H1 (cell line): ENCODE measurements around the gene GLS. TPM values are rescaled to one million over a fixed set of nuclear protein-coding genes. Genes with fewer than 3 reads are reported as not detected.

Source experiments
- CTCF ChIA-PET: fragments of 300-600 bp; sonication (Branson Sonifier 250); formaldehyde crosslinking; loops from one replicate; lab custom pipeline; 2021; ENCODE audit not compliant: partially characterized antibody; lab: Charles Lee
- POLR2A ChIA-PET: fragments of 300-600 bp; sonication (Branson Sonifier 250); formaldehyde crosslinking; loops from one replicate; lab custom pipeline; 2021; ENCODE audit warnings: inconsistent platforms; ENCODE audit not compliant: partially characterized antibody; lab: Charles Lee
- DNase-seq, 2 experiments: peaks; one replicate each; pipeline versions ENCODE4 v3.0.0 to v3.0.0-alpha.2; 2010 to 2022; ENCODE audit warnings: low spot score in 2 of 2, low read depth in 1 of 2, mixed read lengths in 1 of 2
- FAIRE-seq: peaks from 2 replicates; lab custom pipeline; 2011; peaks lifted over from hg19 to GRCh38; lab: Jason Lieb, UNC
- H2AFZ ChIP-seq: 2 replicates; pipeline ENCODE4 v1.8.1; 2012; ENCODE audit warnings: low read length, inconsistent platforms
- H2AK5ac ChIP-seq: 2 replicates; pipeline ENCODE4 v1.6.1; 2013; ENCODE audit warnings: low read depth, low read length
- H2BK120ac ChIP-seq: replicated peaks from 2 replicates; pipeline ENCODE3; 2013; ENCODE audit warnings: low read depth, low read length, inconsistent platforms
- H2BK12ac ChIP-seq: 2 replicates; pipeline ENCODE4 v1.6.1; 2013; ENCODE audit warnings: low read depth, low read length
- H2BK15ac ChIP-seq: 2 replicates; pipeline ENCODE4 v1.6.1; 2013; ENCODE audit warnings: low read length
- H2BK20ac ChIP-seq: 2 replicates; pipeline ENCODE4 v1.6.1; 2013; ENCODE audit warnings: low read length
- H2BK5ac ChIP-seq: 2 replicates; pipeline ENCODE4 v1.6.1; 2013; ENCODE audit warnings: low read depth, low read length
- H3K14ac ChIP-seq: 2 replicates; pipeline ENCODE4 v1.6.1; 2013; ENCODE audit warnings: inconsistent platforms; ENCODE audit not compliant: insufficient read length
- H3K18ac ChIP-seq: 2 replicates; pipeline ENCODE4 v1.6.1; 2013; ENCODE audit warnings: low read length; ENCODE audit errors: extremely low read depth
- H3K23ac ChIP-seq: 2 replicates; pipeline ENCODE4 v1.6.1; 2013; ENCODE audit warnings: inconsistent platforms; ENCODE audit not compliant: insufficient read length
- H3K23me2 ChIP-seq: 2 replicates; pipeline ENCODE4 v1.6.1; 2013; ENCODE audit warnings: low read depth, low read length
- H3K27ac ChIP-seq: 2 replicates; pipeline ENCODE4 v1.6.1; 2011; ENCODE audit warnings: low read depth, low read length, inconsistent platforms
- H3K27me3 ChIP-seq, 4 experiments: replicated peaks in 1 of 4; 1 replicate in 1 of 4; 2 replicates in 3 of 4; pipeline versions ENCODE4 v1.6.1 to v1.8.1; 2011 to 2013; ENCODE audit warnings: low read length in 3 of 4, mild to moderate bottlenecking in 3 of 4, inconsistent platforms in 2 of 4, mixed read lengths in 2 of 4, moderate library complexity in 1 of 4; ENCODE audit not compliant: control insufficient read depth in 3 of 4, insufficient read depth in 3 of 4; ENCODE audit errors: extremely low read depth in 1 of 4
- H3K36me3 ChIP-seq, 4 experiments: 2 replicates each; pipeline versions ENCODE4 v1.6.1 to v1.8.1; 2011 to 2013; ENCODE audit warnings: mild to moderate bottlenecking in 4 of 4, low read length in 3 of 4, moderate library complexity in 2 of 4, control low read depth in 1 of 4, inconsistent platforms in 1 of 4; ENCODE audit not compliant: insufficient read depth in 4 of 4, control insufficient read depth in 2 of 4
- H3K4ac ChIP-seq: replicated peaks from 2 replicates; pipeline ENCODE3; 2013; ENCODE audit warnings: low read length, low read depth, mixed read lengths, inconsistent platforms; ENCODE audit not compliant: insufficient read length
- H3K4me1 ChIP-seq, 4 experiments: replicated peaks in 1 of 4; 1 replicate in 1 of 4; 2 replicates in 3 of 4; pipeline versions ENCODE4 v1.6.1 to v1.8.1; 2011 to 2013; ENCODE audit warnings: low read length in 3 of 4, inconsistent platforms in 2 of 4, mixed read lengths in 1 of 4; ENCODE audit not compliant: insufficient read depth in 4 of 4, control insufficient read depth in 3 of 4
- H3K4me2 ChIP-seq, 2 experiments: 2 replicates each; pipeline versions ENCODE4 v1.6.1 to v1.8.1; 2011 to 2013; ENCODE audit warnings: low read depth in 2 of 2, low read length in 2 of 2, control low read depth in 1 of 2, inconsistent platforms in 1 of 2, mild to moderate bottlenecking in 1 of 2; ENCODE audit not compliant: insufficient read depth in 1 of 2
- H3K4me3 ChIP-seq, 4 experiments: fragments of 200-600, 300-600 bp in 1 of 4; sonication (generic), shearing (Covaris generic), sonication (Bioruptor Twin) in 1 of 4; 2 replicates each; pipeline versions ENCODE4 v1.5.1 to v1.8.1; 2011 to 2016; ENCODE audit warnings: low read length in 4 of 4, low read depth in 3 of 4, control low read depth in 2 of 4, inconsistent platforms in 2 of 4, mild to moderate bottlenecking in 2 of 4, mixed read lengths in 1 of 4, moderate library complexity in 1 of 4; ENCODE audit not compliant: insufficient read depth in 2 of 4; ENCODE audit errors: extremely low read depth in 1 of 4
- H3K56ac ChIP-seq: replicated peaks from 2 replicates; pipeline ENCODE3; 2013; ENCODE audit warnings: low read depth, mild to moderate bottlenecking, mixed read lengths, low read length, inconsistent platforms; ENCODE audit not compliant: insufficient read length
- H3K79me1 ChIP-seq: 2 replicates; pipeline ENCODE4 v1.6.1; 2013; ENCODE audit warnings: low read depth, low read length, control low read depth
- H3K79me2 ChIP-seq, 2 experiments: 2 replicates each; pipeline versions ENCODE4 v1.6.1 to v1.8.1; 2012 to 2013; ENCODE audit warnings: low read length in 2 of 2, mild to moderate bottlenecking in 2 of 2, inconsistent platforms in 1 of 2; ENCODE audit not compliant: insufficient read depth in 2 of 2, control insufficient read depth in 1 of 2
- H3K9ac ChIP-seq, 4 experiments: replicated peaks in 1 of 4; 1 replicate in 1 of 4; 2 replicates in 3 of 4; pipeline versions ENCODE4 v1.6.1 to v1.8.1; 2011 to 2013; ENCODE audit warnings: low read depth in 3 of 4, low read length in 3 of 4, control low read depth in 2 of 4, mild to moderate bottlenecking in 2 of 4, moderate library complexity in 2 of 4, inconsistent platforms in 1 of 4; ENCODE audit errors: extremely low read depth in 1 of 4
- H3K9me3 ChIP-seq, 2 experiments: 2 replicates each; pipeline versions ENCODE4 v1.6.1 to v1.8.1; 2012 to 2013; ENCODE audit warnings: mild to moderate bottlenecking in 2 of 2, moderate library complexity in 2 of 2, control low read depth in 1 of 2, inconsistent platforms in 1 of 2, low read depth in 1 of 2, low read length in 1 of 2, mixed read lengths in 1 of 2; ENCODE audit not compliant: insufficient read depth in 2 of 2
- H4K20me1 ChIP-seq, 2 experiments: replicated peaks in 1 of 2; 2 replicates each; pipeline versions ENCODE3 to v1.8.1; 2011 to 2013; ENCODE audit warnings: inconsistent platforms in 2 of 2, low read length in 2 of 2, mild to moderate bottlenecking in 1 of 2; ENCODE audit not compliant: insufficient read depth in 2 of 2, control insufficient read depth in 1 of 2
- H4K5ac ChIP-seq: 2 replicates; pipeline ENCODE4 v1.6.1; 2013; ENCODE audit warnings: low read length, low read depth, mixed read lengths, inconsistent platforms; ENCODE audit not compliant: insufficient read length
- H4K8ac ChIP-seq: 2 replicates; pipeline ENCODE4 v1.8.0; 2013; ENCODE audit warnings: mild to moderate bottlenecking, moderate library complexity, low read length, inconsistent platforms; ENCODE audit not compliant: insufficient read depth; ENCODE audit errors: extremely low read depth
- H4K91ac ChIP-seq: replicated peaks from 2 replicates; pipeline ENCODE3; 2013; ENCODE audit warnings: low read length, mixed read lengths, inconsistent platforms; ENCODE audit not compliant: insufficient read length
- CHD1 ChIP-seq: IDR thresholded peaks from 2 replicates; pipeline ENCODE4 v1.6.1; 2012; ENCODE audit warnings: low read depth, low read length, improper control_type of control experiment
- CREB1 ChIP-seq: IDR thresholded peaks from 2 replicates; pipeline ENCODE4 v1.6.1; 2012; ENCODE audit warnings: inconsistent platforms
- CTBP2 ChIP-seq: IDR thresholded peaks from 2 replicates; pipeline ENCODE4 v1.7.0; 2011; ENCODE audit warnings: borderline replicate concordance, mild to moderate bottlenecking, moderate library complexity, mixed read lengths, low read length; ENCODE audit not compliant: insufficient read depth, insufficient read length
- CTCF ChIP-seq, 3 experiments: IDR thresholded peaks; 1 replicate in 2 of 3; 2 replicates in 1 of 3; pipeline versions ENCODE4 v1.5.1 to v1.6.1; 2011; ENCODE audit warnings: low read length in 3 of 3, mild to moderate bottlenecking in 3 of 3, inconsistent platforms in 2 of 3, low read depth in 1 of 3, moderate library complexity in 1 of 3; ENCODE audit not compliant: insufficient read depth in 1 of 3; ENCODE audit errors: control extremely low read depth in 1 of 3
- KDM4A ChIP-seq: IDR thresholded peaks from one replicate; pipeline ENCODE4 v1.7.1; 2012; ENCODE audit warnings: low read depth, mild to moderate bottlenecking, moderate library complexity, low read length, inconsistent platforms; ENCODE audit not compliant: severe bottlenecking
- RFX5 ChIP-seq: IDR thresholded peaks from 2 replicates; pipeline ENCODE4 v1.6.1; 2011; ENCODE audit warnings: low read depth, low read length, improper control_type of control experiment, borderline replicate concordance
- RNF2 ChIP-seq: fragments of 200-900, 300-1000 bp; sonication (generic); IDR thresholded peaks from 2 replicates; pipeline ENCODE4 v1.7.1; 2016; ENCODE audit warnings: borderline replicate concordance, low read depth, mild to moderate bottlenecking, antibody characterized with exemption, low read length; ENCODE audit not compliant: poor library complexity, severe bottlenecking; ENCODE audit errors: missing control alignments
- RXRA ChIP-seq: IDR thresholded peaks from 2 replicates; pipeline ENCODE4 v1.6.1; 2011; ENCODE audit warnings: low read depth, mild to moderate bottlenecking, low read length, moderate library complexity; ENCODE audit not compliant: insufficient read depth
- SUZ12 ChIP-seq: fragments of 200-600 bp; sonication (generic); IDR thresholded peaks from 2 replicates; pipeline ENCODE4 v1.6.1; 2012; ENCODE audit warnings: mild to moderate bottlenecking, inconsistent platforms, low read length, moderate library complexity, mixed read lengths
- TCF12 ChIP-seq: IDR thresholded peaks from 2 replicates; pipeline ENCODE4 v1.6.1; 2011; ENCODE audit warnings: low read depth, mild to moderate bottlenecking, low read length
- YY1 ChIP-seq: IDR thresholded peaks from 2 replicates; pipeline ENCODE4 v1.6.1; 2011; ENCODE audit warnings: low read depth, mild to moderate bottlenecking, low read length
- WGBS, 2 experiments: shearing (Covaris generic) in 1 of 2; methylation state at CpG; one replicate each; pipeline versions ENCODE4 v1.1.6 to v1.1.7; 2013 to 2015; ENCODE audit warnings: low lambda C conversion rate in 2 of 2, mixed read lengths in 2 of 2, inconsistent platforms in 1 of 2, low coverage in 1 of 2, missing lambda C conversion rate in 1 of 2; ENCODE audit not compliant: insufficient replicate concordance in 2 of 2, insufficient coverage in 1 of 2, insufficient read length in 1 of 2; ENCODE audit errors: extremely low coverage in 1 of 2, missing lambda C conversion rate in 1 of 2; 5-methylcytosine and 5-hydroxymethylcytosine counted together
- polyA plus RNA-seq, 7 experiments: library from polyadenylated mRNA; depleted of rRNA in 3 of 7; stranded (reverse) in 5 of 7; unstranded in 2 of 7; fragments of >200 nt in 5 of 7; fragments of 200-250 nt in 2 of 7; gene quantifications; 1 replicate in 5 of 7; 2 replicates in 1 of 7; 4 replicates in 1 of 7; pipeline versions ENCODE4 v1.2.1 to v1.2.3, GENCODE V29; 2011 to 2013; ENCODE audit warnings: missing spikeins in 2 of 7, mixed read lengths in 2 of 7
- total RNA-seq: library from RNA; stranded (reverse); fragmentation: NEBNext Ultra II Directional; extraction: Animal tissue kit (Norgen Biotek cat#: 25700); gene quantifications from 2 replicates; pipeline ENCODE4 v1.2.1, GENCODE V29; 2021

Gene GLS
- total and polyA plus RNA-seq, 2 of the 8 experiments (the other 6 are each of a cell fraction or from before 2014, with no cell fraction given), result 15.7 to 89.8 TPM

GRCh38 chr2:190867832-190868231 lies 12.8 kb upstream of the GLS start:
- Histone ChIP-seq H3K4me2 (no peak overlapping the region), H2AK5ac (no peak overlapping the region), H2BK20ac (no peak overlapping the region), H4K5ac (no peak overlapping the region), H3K9ac (no peak overlapping the region), H4K8ac (no peak overlapping the region), H2AFZ (no peak overlapping the region), H3K36me3 (peaks cover 0 to 4% (median 0%) of the 10 kb centered on the region in 4 experiments; a peak in 1 of 8 replicates), H3K79me2 (no peaks in the 10 kb centered on the region), H3K27me3 (no peaks in the 10 kb centered on the region), H2BK15ac (no peak overlapping the region), H4K91ac (no peak overlapping the region), H3K4me1 (peaks cover 0 to 2% (median 0%) of the 10 kb centered on the region in 4 experiments; a peak in 2 of 7 replicates), H3K56ac (no peak overlapping the region), H3K4ac (peak overlapping the region; percentile 70), H3K4me3 (no peak overlapping the region), H2BK12ac (no peak overlapping the region), H4K20me1 (no peaks in the 10 kb centered on the region), H3K9me3 (peaks cover 5 to 16% of the 10 kb centered on the region in 2 experiments; a peak in 3 of 4 replicates), H3K23me2 (0 out of 2 replicates have a peak, but pooled peaks cover 2% of the 10 kb centered on the region), H2BK5ac (no peak overlapping the region), H3K79me1 (no peaks in the 10 kb centered on the region), H2BK120ac (no peak overlapping the region), H3K23ac (no peak overlapping the region), H3K18ac (no peak overlapping the region), H3K27ac (no peak overlapping the region), H3K14ac (no peak overlapping the region)
- ChIA-PET POLR2A (no interaction called here), CTCF (interaction anchor here (0.6 to 1.3 kb wide), 2 partner anchors 17 to 32 kb away, joined by 3 to 5 read pairs; no protein-coding TSS in a partner anchor)
- FAIRE-seq (no peak), DNase-seq (no peak)
- whole genome bisulfite sequencing, 2 experiments, result 93% methylated on average over 4 of the region's 4 CpGs; no CpG with 5 or more reads in 1 of the 2 experiments
- TF ChIP-seq RNF2 (no peak), KDM4A (no peak), RXRA (no peak), RFX5 (no peak), CREB1 (no peak), CTCF (IDR thresholded peaks at IDR 0.05; ENCODE audit: control extremely low read depth in 1 of 3, insufficient read depth in 1 of 3, low read depth in 1 of 3, low read length in 3 of 3) (no peak), CTBP2 (no peak), CHD1 (no peak), YY1 (no peak), TCF12 (no peak), SUZ12 (no peak)
